GM21786 (cell line): ENCODE measurements around the gene MYH7.

Source experiments
- ATAC-seq: cut with Tn5 transposase; IDR thresholded peaks from one replicate; pipeline ENCODE4 v1.9.1; 2021; ENCODE audit not compliant: unreplicated experiment

MYH7 gene

DNA sequence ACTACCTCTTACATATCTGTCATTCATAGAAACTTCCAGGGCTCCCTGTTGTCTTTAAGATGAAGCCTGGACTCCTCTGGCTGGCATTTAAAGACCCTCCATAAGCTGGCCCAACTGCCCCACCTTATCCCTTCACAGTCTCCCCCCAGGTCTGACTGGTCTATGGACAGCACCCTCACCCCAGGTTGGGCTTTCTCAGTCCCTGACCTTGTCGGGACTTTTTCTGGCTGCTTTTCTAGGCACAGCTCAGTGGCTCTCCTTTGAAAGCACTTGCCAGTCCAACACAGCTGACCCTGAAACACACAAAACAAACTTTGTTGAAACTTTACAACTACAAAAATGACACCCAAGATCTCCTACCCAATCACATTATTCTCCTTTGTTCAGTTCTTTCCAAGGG is 13.9 kb upstream of the MYH7 start:
- no peak for ATAC-seq

DNA sequence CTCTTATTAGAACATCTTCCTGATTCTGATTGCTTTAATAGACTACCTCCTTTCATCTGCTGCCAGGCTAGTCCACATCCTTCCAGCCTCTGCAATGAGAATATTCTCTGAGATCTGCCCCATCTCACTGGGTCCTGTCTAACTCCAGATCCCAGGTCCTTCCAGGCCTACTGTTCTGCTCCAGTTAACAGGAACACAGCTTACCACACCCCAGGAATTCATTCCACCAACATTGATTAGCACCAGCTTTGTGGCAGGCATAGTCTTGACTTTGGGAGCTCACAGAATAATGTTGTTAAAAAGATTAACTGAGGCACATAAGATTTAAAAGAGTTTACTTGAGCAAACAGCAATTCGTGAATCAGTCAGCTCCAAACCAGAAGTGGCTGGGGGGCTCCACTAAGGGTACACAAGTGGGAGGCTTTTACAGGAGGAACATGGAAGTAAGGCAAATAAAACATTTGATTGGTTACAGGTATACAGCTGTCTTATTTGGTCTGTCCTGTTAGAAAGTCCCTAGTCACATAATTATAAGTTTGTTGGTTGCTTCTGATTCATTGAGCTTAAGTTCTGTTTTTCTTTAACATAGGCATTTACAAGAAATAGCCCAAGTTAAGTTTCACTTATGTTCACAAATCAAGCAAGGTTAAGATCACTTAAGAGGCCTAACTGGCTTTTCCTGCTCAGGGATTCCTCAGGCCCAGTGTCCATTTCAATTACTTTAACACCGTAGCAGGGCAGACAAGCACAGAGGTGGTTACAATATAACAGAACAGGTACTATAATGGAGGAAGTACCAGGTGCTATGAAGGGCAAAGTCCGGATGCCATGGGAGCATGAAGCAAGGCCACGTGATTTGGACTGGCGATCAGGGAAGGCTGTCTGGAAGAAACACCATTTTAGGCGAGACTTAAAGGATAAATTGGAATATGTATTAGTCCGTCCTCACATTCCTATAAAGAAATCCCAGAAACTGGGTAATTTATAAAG is 12.2 kb upstream of the MYH7 start:
- ATAC-seq, result no peak

DNA sequence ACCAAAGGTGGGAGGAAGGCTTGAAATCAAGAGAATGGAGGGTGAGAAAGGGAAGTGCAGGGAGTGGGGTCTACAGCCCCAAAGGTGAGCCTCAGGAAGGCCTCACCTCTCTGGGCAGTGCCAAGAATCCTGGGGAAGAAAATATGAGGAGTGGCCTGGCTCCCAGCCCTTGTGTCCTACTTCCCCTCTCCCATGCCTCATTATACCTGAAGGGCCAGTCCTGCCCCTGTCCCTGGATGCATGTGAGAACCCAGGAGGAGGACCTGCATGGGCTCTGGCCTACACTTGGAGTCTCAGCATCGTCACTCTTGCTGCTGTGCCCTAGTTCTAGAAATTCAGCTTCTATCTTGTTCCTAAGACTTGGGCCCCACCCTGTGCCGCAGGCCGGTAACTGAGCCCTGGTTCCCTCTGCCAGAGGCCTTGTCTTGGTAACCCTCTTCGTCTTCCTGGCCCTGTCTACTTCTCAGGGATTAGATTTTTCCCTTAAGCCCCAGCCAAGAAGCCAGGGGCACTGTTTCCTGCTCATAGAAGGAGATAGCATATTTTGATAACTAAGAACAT is 10.9 kb upstream of the MYH7 start:
- no peak for ATAC-seq

DNA sequence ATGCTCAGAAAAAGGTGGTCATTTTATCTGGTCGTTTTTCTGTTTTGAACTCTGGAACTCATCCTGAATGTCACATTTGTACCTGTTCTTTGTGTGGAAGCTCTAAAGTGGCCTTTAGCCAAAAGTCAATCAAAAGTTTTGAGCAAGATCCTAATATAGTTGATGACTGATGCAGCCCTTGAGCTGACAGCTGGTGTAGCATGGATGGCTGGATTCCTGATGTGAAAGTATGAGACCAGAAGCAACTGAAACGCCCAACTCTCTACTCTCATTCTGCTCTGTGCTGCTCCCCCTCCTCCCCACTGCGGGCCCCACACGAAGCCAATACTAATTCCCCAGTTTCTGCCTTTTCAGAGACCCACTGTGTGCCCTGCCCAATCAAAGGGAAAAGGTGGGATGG is 10.3 kb upstream of the MYH7 start:
- ATAC-seq, result no peak

DNA sequence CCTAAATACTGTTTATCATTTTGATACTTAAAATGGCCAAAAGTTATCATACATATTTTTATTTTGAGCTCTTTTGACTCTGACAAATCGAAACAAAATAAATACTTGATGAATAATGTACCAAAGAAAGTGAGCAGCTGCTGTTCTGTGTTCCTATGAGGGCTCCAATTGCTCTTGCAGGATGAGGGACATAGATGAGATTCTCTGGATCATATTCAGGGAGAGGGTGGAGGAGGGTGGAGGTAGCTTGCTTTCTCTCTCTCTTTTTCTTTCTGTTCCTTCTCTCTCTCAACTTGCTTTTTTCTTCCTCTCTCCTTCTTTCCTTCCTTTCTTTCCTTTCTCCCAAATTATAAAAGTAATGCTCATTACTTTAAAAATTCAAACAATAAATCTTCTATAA is 8.9 kb upstream of the MYH7 start:
- ATAC-seq, result no peak

DNA sequence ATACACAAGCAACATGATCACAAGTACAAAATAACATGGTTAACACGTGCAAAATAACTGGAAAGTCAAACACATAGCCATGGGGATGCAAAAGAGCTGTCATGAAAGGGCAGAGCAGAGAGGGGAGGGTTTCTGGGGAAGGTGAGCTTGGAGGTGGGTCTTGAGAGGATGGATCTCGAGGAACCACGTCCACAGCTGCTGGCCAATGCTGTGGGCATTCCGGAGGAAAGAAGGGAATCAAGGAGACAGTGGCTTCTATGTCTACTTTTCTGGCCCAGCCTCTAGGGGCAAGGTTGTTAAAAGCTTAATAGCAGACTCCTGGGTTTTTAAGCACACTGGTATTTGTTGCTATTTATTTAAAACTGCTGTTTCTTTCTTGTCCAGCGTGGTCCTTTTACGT is 8.4 kb upstream of the MYH7 start:
- no peak for ATAC-seq

DNA sequence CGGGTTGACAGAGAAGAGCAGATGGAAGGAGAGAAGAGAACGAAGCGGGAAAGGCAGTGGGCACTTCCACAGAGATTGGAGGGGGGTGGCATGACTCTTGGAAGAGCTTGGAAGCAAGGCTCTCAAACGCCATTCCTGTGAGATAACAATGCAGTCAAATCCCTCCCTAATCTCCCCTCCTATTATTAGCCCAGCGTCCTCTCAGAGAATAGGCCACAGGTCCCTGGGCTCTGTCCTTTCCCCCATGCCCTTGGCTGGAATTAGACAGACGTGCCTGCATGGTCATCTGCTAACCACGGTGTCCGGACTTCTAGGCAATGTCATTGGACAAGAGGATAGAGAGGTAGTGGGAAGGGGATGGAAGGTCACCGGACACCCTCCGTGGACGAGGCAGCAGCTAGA is 8.0 kb upstream of the MYH7 start:
- no peak for ATAC-seq

DNA sequence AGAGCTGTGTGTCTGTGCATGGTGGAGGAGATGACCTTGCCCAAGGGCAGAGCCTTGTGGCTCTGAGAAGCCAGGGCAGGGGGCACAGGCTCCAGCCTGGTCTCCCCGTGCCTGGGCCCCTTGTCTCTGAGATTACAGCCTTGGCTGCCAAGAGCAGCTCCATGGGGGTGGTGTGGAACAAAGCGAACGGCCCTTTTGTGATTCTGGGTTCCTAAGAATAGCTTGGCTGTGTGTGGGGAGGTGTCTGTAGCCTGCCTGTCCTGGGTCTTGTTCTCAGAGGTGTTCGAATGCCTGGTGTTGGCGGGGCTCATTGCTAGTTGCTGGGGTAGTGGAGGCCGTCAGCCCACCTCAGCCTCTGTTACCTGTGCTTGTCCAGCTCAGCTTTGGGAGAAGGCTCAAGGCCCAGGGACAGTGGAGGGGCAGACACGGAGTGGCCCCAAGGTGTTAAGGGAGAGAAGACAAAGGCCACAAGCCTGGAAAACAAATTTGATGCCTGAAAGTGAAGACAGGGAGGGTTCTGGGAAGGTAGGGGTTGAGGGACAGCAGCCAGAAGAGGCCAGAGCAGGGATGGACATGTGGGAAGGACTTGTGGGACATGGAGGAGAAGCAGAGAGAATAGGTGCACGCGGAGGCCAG is 7.4 kb upstream of the MYH7 start:
- ATAC-seq, result no peak

DNA sequence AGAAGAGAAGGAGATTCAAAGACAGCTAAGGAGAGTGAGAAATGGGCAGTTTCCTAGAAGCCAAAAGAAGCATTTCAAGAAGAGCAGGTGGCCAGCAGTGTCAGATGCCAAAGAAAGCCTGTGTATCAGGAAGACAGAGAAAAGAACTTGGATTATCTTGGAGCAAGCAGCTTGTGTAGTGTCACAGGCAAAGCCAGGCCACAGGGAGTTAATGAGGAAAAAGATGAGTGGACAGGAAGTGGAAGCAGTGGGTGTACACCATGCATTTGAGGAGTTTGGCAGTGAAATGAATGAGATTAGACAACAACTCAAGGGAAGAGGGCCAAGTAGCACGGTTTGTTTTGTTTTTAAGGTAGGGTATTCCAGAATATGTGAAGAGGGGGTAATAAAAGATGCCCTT is 5.6 kb upstream of the MYH7 start:
- no peak for ATAC-seq

DNA sequence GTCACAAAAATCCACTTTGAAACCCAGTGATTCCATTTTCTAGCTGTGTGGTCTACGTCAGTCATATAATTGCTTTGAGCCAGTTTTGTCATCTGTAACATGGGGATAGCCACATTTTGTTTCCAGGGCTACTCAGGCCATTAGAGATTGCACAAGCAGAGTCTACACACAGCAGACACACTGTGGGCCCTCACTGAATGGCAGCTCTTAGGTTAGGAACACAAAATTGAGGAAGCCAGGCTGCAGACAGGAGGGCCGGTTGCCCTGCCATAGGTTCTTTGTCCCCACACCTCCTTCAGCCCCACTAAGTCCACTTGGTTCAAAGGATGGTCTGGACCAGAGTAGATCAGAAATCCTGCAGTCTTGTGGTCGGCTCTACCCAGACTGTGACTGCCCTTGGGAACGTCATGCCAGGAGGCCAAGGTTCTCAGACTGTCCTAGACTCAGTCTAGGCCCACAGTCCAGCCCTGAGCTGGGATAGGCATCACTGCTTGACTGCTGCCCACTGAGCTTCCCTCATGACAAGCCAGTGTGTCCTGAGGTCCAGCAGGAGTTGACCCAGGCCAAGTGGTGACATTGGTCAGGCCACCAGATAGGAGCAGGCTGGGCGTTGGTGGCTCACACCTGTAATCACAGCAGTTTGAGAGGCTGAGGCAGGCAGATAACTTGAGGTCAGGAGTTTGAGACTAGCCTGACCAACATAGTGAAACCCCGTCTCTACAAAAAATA is 3.8 kb upstream of the MYH7 start:
- ATAC-seq, result no peak

DNA sequence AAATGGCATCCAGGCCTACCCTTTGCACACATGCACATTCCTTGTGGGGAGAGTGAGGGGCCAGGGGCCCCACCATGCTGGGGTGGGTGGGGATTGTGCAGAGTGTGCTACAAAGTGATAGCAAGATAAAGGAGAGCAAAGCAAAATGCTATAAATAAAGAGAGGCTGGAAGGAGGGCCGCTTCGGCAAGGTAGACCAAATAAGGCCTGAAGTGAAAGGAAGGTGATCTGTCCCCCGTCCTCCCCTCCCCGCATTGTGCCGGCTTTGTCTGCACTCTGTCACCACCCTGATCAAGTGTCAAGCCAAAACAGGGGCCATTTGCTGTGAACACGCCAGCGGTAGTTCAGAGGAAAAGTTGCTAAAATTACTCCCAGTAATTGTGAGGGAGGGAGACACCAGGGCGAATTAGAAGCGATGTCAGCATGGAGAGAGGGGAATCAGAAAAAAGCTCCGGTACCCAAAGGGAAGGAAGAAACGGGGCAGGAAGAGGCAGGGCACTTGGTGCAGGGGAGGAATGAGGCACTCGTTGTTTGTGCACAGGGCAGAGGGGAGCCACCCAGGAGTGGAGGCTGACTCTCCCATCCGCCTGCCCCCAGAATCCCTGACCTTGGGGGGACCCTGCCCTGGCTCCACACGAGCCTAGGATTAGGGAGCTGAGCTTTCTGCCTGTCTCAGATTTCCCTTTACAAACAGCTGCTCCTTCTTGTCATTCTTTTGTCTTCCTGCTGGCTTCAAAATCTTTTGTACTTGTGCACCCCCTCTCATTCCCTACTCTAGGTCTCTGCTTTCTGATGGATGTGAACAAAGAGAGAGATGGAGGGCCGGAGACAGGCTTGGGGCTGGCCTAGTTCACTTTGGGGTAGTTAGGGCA is 2.9 kb upstream of the MYH7 start:
- ATAC-seq, result no peak

DNA sequence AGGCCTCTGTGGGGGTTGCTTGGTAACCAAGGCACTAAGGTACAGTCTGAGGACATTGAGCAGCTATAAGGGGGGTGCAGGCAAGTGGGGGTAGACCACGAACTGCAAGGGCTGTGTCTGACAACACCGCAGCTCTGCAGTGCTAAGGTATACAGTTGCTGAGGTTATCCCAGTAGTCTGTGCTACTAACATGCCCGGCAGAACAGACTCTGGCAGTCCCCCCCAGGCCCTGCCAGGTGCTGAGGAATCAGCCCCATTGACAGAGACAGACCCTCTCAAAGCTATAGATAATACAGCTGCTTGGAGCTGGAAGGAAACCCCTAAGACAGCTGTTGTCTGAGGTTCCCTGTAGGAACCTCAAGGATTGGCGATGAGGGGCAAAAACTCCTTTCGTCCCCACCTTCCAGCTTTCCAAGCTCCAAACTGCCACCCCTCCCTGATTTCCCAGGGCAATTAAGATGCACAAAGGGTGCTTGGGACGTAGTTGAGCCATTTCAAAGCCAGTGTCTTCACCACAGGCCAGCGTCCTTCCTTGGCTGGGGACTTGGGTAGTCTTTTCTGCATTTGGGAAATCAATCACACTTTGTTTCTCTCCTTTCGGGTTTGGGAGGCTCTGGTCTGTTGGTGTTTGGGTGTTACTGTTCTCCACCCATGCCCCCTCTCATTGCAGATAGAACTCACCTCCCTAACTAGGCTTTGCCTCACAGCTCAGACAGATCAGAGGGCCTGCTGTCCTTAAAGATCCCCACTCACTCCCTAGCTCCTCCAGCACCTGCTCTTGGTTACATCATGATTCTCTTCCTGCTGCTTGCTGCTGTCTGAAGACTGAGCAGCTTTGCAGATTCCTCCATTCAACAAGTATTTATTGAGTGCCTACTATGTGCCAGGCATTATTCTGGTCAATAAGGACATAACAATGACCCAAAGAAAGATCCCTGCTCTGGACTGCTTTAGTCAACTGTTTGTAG is 2.0 kb upstream of the MYH7 start:
- ATAC-seq, result no peak

DNA sequence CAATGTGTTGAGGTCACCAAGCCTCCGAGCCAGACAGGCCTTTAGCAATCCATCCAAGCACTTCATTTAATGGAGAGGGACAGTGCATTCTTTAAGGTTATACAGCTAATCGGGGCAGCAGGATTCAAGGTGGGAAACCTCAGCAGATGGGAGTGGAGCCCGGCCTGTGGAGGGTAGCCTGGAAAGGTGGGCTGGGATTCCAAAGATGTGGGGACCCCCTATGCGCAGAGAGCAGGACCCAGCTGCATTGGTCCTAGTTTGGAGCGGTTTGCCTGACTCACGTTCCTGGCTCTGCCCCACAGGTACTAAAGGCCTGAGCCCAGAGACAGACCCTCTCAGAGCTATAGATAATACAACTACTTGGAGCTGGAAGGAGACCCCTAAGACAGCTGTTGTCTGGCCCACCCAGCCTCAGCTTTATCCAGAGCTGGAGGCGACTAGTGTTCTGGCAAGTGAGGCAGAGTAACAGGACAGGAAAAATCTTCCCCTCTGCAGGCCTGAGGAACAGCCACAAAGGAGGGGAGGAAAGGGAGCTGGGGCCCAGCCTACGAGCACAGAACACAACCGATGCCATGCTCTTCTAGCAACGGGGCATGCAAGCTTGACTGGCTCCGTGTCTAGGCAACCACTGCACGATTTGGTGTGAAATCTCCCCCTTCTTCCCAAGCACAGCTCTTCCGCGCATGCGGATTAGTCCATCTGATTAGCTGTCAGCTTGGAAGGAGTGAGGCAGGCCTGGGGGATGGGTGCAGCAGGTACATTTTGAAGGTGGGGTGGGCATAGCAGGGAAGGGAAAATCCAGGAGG is 1.1 kb upstream of the MYH7 start:
- no peak for ATAC-seq

DNA sequence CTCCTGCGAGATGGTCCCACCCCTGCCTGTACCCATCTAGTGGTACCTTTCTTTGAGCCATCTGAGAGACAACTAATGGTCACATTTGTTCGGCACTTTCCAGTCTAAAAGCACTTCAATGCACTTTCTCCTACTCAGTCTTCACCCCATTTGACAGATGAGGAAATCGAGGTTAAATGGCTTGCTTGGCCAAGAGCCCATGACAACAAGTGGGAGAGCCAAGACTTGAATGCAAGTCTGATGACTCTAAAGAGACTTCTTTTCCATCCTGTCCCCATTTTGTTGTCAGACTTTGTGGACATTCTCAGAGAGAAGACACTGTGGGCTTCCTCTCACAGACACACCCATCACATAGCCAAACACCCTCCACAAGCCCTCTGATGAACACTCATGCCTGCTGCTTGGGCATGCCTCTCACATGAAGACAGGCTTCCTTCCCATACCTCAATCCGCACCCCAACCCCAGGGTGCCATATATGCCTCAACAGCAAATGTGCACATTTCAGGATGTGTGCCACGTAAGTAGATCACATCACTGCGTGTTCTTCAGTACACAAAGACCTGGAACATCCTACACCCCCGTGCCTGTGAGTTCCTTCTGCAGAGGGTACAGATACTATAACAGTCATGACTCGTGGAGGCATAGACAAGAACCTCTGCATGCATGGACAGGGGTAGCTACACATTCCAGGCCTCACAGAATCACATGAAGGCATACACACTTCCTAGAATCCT is 805 bp downstream of the MYH7 start:
- ATAC-seq, result no peak

DNA sequence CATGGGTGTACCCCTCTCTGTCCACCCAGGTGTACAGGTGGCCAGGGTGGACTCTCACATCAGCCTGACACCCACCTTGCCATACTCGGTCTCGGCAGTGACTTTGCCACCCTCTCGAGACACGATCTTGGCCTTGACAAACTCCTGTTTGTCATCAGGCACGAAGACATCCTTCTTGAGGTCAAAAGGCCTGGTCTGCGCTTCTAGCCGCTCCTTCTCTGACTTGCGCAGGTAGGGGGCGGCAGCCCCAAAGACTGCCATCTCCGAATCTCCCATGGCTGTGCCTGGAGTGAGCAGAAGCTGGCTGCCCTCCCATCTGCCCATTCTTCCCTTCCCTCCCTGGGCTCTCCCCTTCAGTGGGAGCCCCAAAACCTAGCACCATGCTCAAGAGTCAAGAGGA is 2.0 kb downstream of the MYH7 start:
- no peak for ATAC-seq

DNA sequence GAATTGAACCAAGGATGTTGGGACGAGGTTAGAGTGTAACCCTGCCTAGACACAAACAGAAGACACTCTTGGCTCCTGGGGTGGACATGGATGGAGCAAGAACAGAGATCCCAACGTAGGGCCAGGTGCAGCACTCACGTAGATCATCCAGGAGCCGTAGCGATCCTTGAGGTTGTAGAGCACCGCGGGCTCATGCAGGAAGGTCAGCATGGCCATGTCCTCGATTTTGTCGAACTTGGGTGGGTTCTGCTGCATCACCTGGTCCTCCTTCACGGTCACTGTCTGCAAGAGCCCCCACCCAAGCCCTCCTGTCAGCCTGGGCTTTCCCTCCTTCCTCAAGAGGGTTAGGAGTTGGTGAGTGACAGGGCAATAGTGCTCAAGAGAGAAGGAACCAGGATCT is 2.5 kb downstream of the MYH7 start:
- ATAC-seq, result no peak

DNA sequence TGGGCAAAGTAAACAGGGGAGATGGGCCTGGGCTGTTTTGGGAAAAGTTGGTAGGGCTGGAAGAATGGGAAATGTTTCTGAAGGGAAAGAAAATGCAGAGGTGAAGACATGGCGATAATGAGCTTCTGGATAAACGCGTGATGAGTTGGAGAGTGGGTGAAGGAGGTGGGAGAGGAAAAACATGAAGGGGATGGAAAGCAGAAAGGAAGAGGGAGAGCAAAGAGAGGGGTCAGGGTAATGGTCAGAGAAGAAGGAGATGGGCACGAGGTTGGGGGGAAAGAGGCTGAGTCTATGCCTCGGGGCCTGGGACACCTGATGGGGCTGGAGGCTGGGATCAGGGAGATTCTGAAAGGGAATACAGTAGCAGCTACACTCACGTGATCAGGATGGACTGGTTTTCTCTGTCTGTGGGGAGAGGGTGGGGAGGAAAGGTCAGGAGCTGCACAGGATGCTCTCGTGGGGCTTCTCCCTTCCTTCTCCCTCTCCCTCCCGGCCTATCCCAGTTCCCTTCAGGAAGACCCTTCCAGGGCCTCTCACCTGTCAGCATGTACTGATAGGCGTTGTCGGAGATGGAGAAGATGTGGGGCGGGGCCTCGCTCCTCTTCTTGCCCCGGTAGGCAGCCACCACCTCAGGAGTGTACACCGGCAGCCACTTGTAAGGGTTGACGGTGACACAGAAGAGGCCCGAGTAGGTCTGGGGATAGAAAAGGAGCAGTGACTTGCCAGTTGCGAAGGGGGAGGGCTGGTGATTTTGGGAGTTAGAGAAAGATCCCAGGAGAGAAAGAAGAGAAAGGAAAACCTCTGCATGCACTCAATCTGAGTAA is 3.1 kb downstream of the MYH7 start:
- no peak for ATAC-seq
